RWPE2 (cell line): ENCODE measurements around the gene IGSF21.

Experiments used
- ATAC-seq: fragments of 200-7000 bp; cut with Tn5 transposase; 3 replicates; pipeline ENCODE4 v1.9.1; 2021; ENCODE audit warnings: low read depth
- DNase-seq: peaks from one replicate; pipeline ENCODE4 v3.0.0-alpha.2; 2020; ENCODE audit warnings: low spot score
- H3K27ac ChIP-seq: fragments of 450-650 bp; 2 replicates; pipeline ENCODE4 v1.5.1; 2017; ENCODE audit warnings: mild to moderate bottlenecking; ENCODE audit not compliant: poor library complexity, severe bottlenecking
- H3K27me3 ChIP-seq: fragments of 250-450 bp; sonication (Bioruptor Pico); 2 replicates; pipeline ENCODE4 v1.5.1; 2021; ENCODE audit warnings: mild to moderate bottlenecking, moderate library complexity; ENCODE audit not compliant: insufficient read depth, poor library complexity, severe bottlenecking
- H3K36me3 ChIP-seq: fragments of 250-450 bp; sonication (Bioruptor Pico); 2 replicates; pipeline ENCODE4 v1.5.1; 2020; ENCODE audit warnings: low read depth, mild to moderate bottlenecking, moderate library complexity
- H3K4me1 ChIP-seq: fragments of 250-450 bp; sonication (Bioruptor Pico); 2 replicates; pipeline ENCODE4 v1.5.1; 2021; ENCODE audit warnings: mild to moderate bottlenecking, moderate library complexity; ENCODE audit not compliant: insufficient read depth, poor library complexity, severe bottlenecking
- H3K4me3 ChIP-seq: fragments of 250-450 bp; sonication (Bioruptor Pico); 2 replicates; pipeline ENCODE4 v1.5.1; 2021; ENCODE audit warnings: mild to moderate bottlenecking, moderate library complexity; ENCODE audit not compliant: severe bottlenecking
- H3K9me3 ChIP-seq: fragments of 250-450 bp; sonication (Bioruptor Pico); 2 replicates; pipeline ENCODE4 v1.5.1; 2021; ENCODE audit warnings: mild to moderate bottlenecking, moderate library complexity; ENCODE audit not compliant: severe bottlenecking
- TF ChIP-seq, protein P1 (sequence below): fragments of 450-650 bp; IDR thresholded peaks from one replicate; pipeline ENCODE4 v1.5.1; 2017; ENCODE audit warnings: mild to moderate bottlenecking, moderate library complexity; ENCODE audit not compliant: poor library complexity, severe bottlenecking

The IGSF21 gene

DNA sequence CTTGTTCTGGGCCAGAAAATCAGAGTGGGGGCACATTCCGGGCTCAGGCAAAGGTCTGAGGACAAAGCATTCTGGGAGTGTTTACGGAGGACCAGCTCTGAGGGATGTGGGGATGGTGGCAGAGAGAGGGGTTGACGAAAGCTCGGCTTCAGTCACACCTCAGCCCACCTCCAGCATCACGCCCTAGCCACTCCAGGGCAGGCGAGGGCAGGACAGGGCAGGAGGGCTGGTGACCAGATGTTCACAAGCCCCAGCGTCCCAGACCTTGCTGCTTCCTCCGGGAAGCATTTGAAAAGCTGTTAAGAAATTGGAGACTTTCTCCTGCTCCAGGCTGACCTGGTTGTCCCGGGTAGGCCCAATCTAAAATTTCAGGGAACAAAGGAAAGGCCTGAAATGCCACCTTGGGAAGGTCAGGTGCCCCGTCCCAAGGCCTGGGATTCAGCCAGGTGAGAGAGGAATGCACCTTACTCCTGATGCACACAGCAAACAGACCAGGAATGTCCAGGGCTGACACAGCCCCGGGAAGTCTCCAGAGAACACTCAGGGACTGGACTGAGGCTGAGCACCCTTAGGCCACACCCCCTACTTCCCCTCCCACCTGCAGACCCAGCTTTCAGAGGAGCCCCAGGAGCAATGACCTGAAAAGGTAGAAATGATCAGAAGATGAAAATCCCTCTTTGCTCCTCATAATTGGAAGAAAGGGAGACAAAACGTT, 301.2 kb downstream of the IGSF21 start:
- no peaks in the 10 kb centered on the region for H3K36me3 ChIP-seq
- no peak overlapping the region for H3K4me3 ChIP-seq
- DNase-seq (no peak), ATAC-seq (no peak)
- no peaks in the 10 kb centered on the region for H3K4me1 ChIP-seq
- no peaks in the 10 kb centered on the region for H3K9me3 ChIP-seq
- H3K27me3 ChIP-seq = no peaks in the 10 kb centered on the region
- TF ChIP-seq, protein P1, sequence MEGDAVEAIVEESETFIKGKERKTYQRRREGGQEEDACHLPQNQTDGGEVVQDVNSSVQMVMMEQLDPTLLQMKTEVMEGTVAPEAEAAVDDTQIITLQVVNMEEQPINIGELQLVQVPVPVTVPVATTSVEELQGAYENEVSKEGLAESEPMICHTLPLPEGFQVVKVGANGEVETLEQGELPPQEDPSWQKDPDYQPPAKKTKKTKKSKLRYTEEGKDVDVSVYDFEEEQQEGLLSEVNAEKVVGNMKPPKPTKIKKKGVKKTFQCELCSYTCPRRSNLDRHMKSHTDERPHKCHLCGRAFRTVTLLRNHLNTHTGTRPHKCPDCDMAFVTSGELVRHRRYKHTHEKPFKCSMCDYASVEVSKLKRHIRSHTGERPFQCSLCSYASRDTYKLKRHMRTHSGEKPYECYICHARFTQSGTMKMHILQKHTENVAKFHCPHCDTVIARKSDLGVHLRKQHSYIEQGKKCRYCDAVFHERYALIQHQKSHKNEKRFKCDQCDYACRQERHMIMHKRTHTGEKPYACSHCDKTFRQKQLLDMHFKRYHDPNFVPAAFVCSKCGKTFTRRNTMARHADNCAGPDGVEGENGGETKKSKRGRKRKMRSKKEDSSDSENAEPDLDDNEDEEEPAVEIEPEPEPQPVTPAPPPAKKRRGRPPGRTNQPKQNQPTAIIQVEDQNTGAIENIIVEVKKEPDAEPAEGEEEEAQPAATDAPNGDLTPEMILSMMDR = no peak
- H3K27ac ChIP-seq = no peak overlapping the region

DNA sequence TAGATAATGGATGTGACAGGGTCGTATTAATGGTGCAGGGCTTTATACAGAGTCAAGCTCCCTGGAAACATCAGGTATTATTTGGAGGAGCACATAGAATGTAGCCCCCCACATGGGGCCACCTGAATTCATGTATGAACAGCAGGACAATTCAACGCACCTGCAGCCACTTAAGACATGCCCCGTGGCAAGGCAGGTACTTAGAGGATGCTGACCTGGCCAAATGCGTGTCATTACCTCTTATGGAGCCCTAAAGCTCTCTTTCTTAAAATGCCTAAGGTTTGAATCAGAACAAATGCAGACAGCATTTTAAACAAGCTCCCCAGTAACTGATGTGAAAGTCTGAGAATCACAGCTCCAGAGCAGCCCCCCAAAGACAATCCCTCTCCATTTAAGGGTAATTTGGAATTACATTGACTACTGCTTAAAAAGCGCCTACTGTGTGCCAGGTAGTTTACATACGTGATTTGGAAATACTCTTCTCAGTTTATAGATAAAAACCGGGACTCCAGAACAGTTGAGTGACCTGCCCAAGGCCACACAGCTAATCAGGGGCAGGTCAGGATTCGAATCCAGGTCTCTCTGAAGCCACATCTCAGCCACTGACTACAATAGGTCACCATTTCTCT, 302.1 kb downstream of the IGSF21 start:
- no peak for ATAC-seq
- no peak for DNase-seq
- Histone ChIP-seq H3K9me3 (no peaks in the 10 kb centered on the region), H3K36me3 (no peaks in the 10 kb centered on the region), H3K27me3 (no peaks in the 10 kb centered on the region), H3K27ac (no peak overlapping the region), H3K4me1 (no peaks in the 10 kb centered on the region), H3K4me3 (no peak overlapping the region)
- TF ChIP-seq, protein P1 = no peak

DNA sequence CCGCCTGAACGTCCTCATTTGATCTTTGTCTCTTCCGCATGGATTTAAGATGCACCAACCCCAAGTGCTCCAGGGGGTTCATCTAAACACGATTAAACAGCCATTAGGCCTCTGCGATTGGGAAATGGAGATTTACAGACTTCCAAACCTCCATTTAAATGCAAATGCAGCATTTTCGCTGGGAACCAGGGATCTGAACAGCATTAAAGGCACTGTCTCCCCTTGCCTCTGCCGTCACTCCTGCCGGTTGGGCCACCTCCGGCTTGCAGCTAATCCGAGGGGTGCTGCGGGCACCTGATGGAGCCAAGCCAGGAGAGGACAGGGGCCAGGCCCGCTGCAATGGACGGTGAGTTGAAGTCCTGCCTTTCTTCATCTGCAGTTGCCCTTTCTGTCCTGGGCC, 302.8 kb downstream of the IGSF21 start:
- no peak overlapping the region for H3K27ac ChIP-seq
- H3K4me1 ChIP-seq = no peaks in the 10 kb centered on the region
- TF ChIP-seq, protein P1 = no peak
- ATAC-seq = no peak
- no peaks in the 10 kb centered on the region for H3K9me3 ChIP-seq
- no peaks in the 10 kb centered on the region for H3K36me3 ChIP-seq
- DNase-seq = no peak
- H3K4me3 ChIP-seq = no peak overlapping the region
- H3K27me3 ChIP-seq = no peaks in the 10 kb centered on the region

DNA sequence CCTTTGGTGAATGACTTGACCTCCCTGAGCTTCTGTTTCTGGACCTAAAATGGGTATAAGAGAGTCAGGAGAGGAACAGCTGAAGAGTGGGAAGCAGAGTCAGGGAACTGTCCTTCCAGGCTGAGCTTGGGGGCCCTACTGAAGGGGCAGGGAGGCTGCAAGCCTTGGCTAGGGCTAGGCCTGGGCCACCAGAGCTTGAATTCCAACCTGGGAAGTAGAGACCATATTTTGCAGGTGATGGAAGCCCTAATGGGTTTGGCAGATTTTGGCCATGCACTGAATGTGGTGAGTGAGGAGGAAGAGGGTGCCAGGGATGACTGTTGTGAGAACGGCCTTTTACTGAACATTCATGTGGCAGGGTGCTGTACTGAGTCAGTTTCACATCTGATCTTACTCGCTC, 303.7 kb downstream of the IGSF21 start:
- no peaks in the 10 kb centered on the region for H3K9me3 ChIP-seq
- H3K4me1 ChIP-seq = no peaks in the 10 kb centered on the region
- no peaks in the 10 kb centered on the region for H3K27me3 ChIP-seq
- DNase-seq = no peak
- no peak for ATAC-seq
- no peak overlapping the region for H3K4me3 ChIP-seq
- H3K27ac ChIP-seq = no peak overlapping the region
- no peaks in the 10 kb centered on the region for H3K36me3 ChIP-seq
- TF ChIP-seq, protein P1 = no peak
